ENCODE results near the gene MRPL23. TPM values are rescaled to one million over a fixed set of nuclear protein-coding genes. Genes with fewer than 3 reads are reported as not detected.

Gene MRPL23
- total and polyA plus RNA-seq, 2 of the 8 experiments (the other 6 are each of a cell fraction or from before 2014, with no cell fraction given): 86.4 to 244 TPM

DNA sequence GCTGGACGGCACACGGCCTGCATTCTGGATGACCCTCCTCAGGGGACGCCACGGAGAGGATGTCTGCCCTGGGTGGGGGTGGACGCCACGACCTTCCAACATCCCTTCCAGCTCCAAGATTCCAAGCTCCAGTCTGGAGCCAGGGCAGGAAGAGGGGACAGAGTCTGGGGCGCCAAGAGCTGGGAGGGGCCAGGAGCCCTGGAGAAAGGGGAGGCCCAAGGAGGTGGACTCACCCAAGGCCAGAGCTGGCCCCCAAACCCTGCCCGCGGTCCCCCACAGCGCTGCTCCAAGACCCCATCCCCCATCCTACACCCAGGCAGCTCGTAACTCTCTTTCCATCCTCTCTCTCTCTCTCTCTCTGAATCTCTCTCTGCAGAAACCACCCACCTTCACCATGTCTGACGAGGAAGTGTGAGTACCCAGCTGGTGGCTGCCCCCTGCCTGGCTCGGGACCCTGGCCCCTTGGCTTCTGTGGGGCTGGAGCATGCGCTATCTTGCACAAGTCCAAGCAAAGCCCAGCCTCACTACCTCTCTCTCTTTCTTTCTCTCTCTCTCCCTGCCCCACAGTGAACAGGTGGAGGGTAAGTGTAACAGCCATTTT lies 24.6 kb upstream of the MRPL23 start:
- H3K79me1 ChIP-seq (ENCODE audit: low read depth, low read length): no peaks in the 10 kb centered on the region
- H3K23ac ChIP-seq (ENCODE audit: insufficient read length): no peak overlapping the region
- no peak overlapping the region for H2BK12ac ChIP-seq (ENCODE audit: low read depth, low read length)
- POLR2A ChIA-PET (ENCODE audit: partially characterized antibody): no interaction called here
- H2BK15ac ChIP-seq (ENCODE audit: low read length): no peak overlapping the region
- H3K4me2 ChIP-seq (ENCODE audit: insufficient read depth in 1 of 2, low read depth in 2 of 2, low read length in 2 of 2): no peak overlapping the region
- no peaks in the 10 kb centered on the region for H3K27me3 ChIP-seq (replicated peaks in 1 of 4; ENCODE audit: control insufficient read depth in 3 of 4, extremely low read depth in 1 of 4, insufficient read depth in 3 of 4, low read length in 3 of 4)
- H3K4me1 ChIP-seq (replicated peaks in 1 of 4; ENCODE audit: control insufficient read depth in 3 of 4, insufficient read depth in 4 of 4, low read length in 3 of 4): peaks cover 0 to 3% (median 0%) of the 10 kb centered on the region in 4 experiments; a peak in 3 of 7 replicates
- H2BK20ac ChIP-seq (ENCODE audit: low read length): no peak overlapping the region
- WGBS, 2 experiments (ENCODE audit: extremely low coverage in 1 of 2, insufficient coverage in 1 of 2, insufficient read length in 1 of 2, insufficient replicate concordance in 2 of 2, low coverage in 1 of 2, low lambda C conversion rate in 2 of 2, missing lambda C conversion rate in 1 of 2): 93% methylated on average over 13 of the region's 14 CpGs; no CpG with 5 or more reads in 1 of the 2 experiments
- H2BK120ac ChIP-seq (replicated peaks; ENCODE audit: low read depth, low read length): no peak overlapping the region
- no peak overlapping the region for H3K56ac ChIP-seq (replicated peaks; ENCODE audit: insufficient read length, low read depth, low read length)
- no peak overlapping the region for H2AK5ac ChIP-seq (ENCODE audit: low read depth, low read length)
- H3K4me3 ChIP-seq (ENCODE audit: extremely low read depth in 1 of 4, insufficient read depth in 2 of 4, low read depth in 3 of 4, low read length in 4 of 4): no peak overlapping the region
- H3K79me2 ChIP-seq (ENCODE audit: control insufficient read depth in 1 of 2, insufficient read depth in 2 of 2, low read length in 2 of 2): no peaks in the 10 kb centered on the region
- no peaks in the 10 kb centered on the region for H3K23me2 ChIP-seq (ENCODE audit: low read depth, low read length)
- H3K18ac ChIP-seq (ENCODE audit: extremely low read depth, low read length): no peak overlapping the region
- H3K9ac ChIP-seq (replicated peaks in 1 of 4; ENCODE audit: extremely low read depth in 1 of 4, low read depth in 3 of 4, low read length in 3 of 4): no peak overlapping the region
- DNase-seq (ENCODE audit: low read depth in 1 of 2, low spot score in 2 of 2) (no peak), FAIRE-seq (no peak)
- H3K14ac ChIP-seq (ENCODE audit: insufficient read length): no peak overlapping the region
- H2BK5ac ChIP-seq (ENCODE audit: low read depth, low read length): no peak overlapping the region
- no peak overlapping the region for H4K91ac ChIP-seq (replicated peaks; ENCODE audit: insufficient read length, low read length)
- no peaks in the 10 kb centered on the region for H4K20me1 ChIP-seq (replicated peaks in 1 of 2; ENCODE audit: control insufficient read depth in 1 of 2, insufficient read depth in 2 of 2, low read length in 2 of 2)
- no peak overlapping the region for H3K4ac ChIP-seq (replicated peaks; ENCODE audit: insufficient read length, low read depth, low read length)
- no peaks in the 10 kb centered on the region for H3K36me3 ChIP-seq (ENCODE audit: control insufficient read depth in 2 of 4, insufficient read depth in 4 of 4, low read length in 3 of 4)
- no peak overlapping the region for H2AFZ ChIP-seq (ENCODE audit: low read length)
- H4K8ac ChIP-seq (ENCODE audit: extremely low read depth, insufficient read depth, low read length): no peak overlapping the region; the same call in 1 of the 2 replicates
- H3K9me3 ChIP-seq (ENCODE audit: insufficient read depth in 2 of 2, low read depth in 1 of 2, low read length in 1 of 2): no peaks in the 10 kb centered on the region
- CTCF ChIA-PET (ENCODE audit: partially characterized antibody): interaction anchor here (0.7 to 4.2 kb wide), 11 partner anchors 13 to 233 kb away, joined by 3 to 29 read pairs (median 12); partner anchors contain the start of gene PRR33
- no peak overlapping the region for H4K5ac ChIP-seq (ENCODE audit: insufficient read length, low read depth, low read length)
- H3K27ac ChIP-seq (ENCODE audit: low read depth, low read length): no peak overlapping the region
- TF ChIP-seq POU5F1 (IDR thresholded peaks at IDR 0.05; ENCODE audit: low read depth, low read length) (no peak), MAFK (IDR thresholded peaks at IDR 0.05; ENCODE audit: low read depth, low read length) (no peak), CBX5 (IDR thresholded peaks at IDR 0.05; ENCODE audit: low read depth, low read length) (no peak)

Data from H1 (cell line).